ENCODE results near the gene ENG.
"Not testable (repeated sequence)": the region's sequence is repeated elsewhere in the genome, so short reads cannot be mapped to it uniquely, and the experiment has no call there.

ENG gene

DNA sequence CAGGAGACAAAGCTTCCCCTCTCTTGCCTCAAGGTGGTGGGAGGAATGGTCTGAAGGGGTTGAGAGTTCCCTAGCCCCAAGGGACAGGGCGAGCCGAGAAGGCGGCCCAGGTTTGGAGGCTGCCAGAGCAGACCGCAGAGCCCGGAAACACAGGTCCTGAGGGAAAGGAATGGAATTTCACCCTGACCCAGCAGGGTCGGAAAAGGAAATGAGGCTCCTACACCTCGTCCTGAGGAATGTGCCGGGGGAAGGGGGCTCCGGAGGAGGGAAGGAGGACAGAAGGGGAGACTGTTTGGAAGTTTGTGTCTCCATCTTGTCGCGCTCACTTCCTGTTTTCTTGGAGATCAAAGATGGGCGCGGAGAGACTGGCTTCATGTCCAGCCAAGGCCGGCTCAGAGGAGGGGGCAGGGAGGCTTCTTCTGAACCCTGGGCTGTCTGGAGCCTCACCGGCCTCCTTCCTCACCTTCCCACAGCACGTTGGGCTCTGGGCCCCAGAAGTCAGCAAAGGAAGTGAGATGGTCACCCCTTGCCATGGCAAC is 9.6 kb downstream of the ENG start:
- in situ Hi-C loops (cut with MboI; ENCODE audit: low sequenced_read_pairs, unreplicated experiment) = no loop called here
- TF ChIP-seq, protein P1, sequence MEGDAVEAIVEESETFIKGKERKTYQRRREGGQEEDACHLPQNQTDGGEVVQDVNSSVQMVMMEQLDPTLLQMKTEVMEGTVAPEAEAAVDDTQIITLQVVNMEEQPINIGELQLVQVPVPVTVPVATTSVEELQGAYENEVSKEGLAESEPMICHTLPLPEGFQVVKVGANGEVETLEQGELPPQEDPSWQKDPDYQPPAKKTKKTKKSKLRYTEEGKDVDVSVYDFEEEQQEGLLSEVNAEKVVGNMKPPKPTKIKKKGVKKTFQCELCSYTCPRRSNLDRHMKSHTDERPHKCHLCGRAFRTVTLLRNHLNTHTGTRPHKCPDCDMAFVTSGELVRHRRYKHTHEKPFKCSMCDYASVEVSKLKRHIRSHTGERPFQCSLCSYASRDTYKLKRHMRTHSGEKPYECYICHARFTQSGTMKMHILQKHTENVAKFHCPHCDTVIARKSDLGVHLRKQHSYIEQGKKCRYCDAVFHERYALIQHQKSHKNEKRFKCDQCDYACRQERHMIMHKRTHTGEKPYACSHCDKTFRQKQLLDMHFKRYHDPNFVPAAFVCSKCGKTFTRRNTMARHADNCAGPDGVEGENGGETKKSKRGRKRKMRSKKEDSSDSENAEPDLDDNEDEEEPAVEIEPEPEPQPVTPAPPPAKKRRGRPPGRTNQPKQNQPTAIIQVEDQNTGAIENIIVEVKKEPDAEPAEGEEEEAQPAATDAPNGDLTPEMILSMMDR (IDR thresholded peaks at IDR 0.05; ENCODE audit: borderline replicate concordance, control extremely low read depth, extremely low read depth, insufficient read depth, missing control alignments) = no peak
- DNase-seq (ENCODE audit: low spot score) = no peak

DNA sequence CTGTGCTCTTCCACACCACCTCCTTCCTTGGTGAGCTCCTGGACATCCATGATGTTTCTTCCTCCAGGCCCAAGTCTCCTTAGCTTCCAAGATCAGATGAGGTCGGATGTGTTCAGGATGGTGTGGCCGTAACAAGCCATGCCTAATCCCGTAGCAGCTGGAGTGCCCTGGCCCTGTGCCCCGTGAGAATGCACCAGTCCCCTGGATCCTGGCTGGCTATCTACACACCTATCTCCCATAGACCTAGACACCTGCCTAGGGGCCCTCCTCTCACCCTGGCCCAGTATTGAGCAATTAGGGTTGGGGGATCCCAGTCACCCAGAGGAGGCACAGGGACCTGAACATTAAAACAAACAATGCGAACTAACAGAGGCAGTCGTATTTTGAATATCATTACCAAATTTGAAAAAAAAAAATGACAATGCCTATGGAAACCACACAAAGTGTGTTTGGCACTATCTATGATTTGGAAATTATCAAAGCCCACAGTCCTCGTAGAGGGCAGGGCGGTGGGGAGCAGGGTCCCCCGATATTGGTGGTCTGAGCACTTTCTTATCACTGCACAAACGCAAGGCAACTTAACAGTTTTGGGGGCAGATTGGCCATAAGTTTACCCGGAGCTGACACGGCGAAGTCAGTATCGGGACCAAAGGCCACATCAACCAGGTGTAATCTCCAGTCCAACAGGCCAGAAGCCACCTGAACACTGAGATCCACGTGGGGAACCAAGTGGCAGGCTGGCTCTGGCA is 13.2 kb downstream of the ENG start:
- in situ Hi-C loops (cut with MboI; ENCODE audit: low sequenced_read_pairs, unreplicated experiment) = no loop called here
- DNase-seq (ENCODE audit: low spot score) = no peak
- TF ChIP-seq, protein P1 (IDR thresholded peaks at IDR 0.05; ENCODE audit: borderline replicate concordance, control extremely low read depth, extremely low read depth, insufficient read depth, missing control alignments) = no peak

DNA sequence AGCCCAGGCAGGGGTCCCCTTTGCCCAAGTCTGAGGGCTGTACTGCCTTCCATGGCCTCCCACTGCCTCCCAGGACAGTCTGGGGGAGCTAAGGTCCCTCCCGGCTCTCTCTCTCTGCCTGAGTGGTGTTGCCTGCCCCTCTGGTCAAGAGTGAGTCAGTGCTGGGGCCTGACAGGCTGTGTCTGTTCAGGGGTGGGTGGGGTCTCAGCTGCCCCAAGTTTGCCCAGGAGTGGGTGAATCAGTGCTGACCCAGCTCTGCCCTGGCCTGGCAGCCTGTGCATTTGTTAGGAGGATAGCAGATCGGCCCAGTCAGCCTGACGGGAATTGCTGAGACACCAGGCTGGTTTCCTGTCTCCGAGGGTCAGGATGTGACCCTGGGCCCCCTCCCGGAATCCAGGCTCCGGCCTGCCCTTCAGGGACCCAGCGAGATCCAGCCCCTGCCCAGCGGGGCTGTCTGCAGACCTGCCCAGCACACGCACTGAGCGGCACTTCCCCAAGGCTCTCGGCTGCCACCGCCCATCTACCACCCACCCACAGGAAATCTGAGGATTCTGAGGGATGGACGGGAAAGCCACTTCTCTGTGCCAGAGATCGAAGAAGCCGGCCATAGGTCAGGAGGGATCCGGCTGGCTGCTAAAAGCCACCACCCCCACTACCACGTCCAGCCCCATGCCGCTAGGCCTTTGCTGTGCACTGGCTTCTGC is 15.9 kb downstream of the ENG start:
- in situ Hi-C loops (cut with MboI; ENCODE audit: low sequenced_read_pairs, unreplicated experiment) = no loop called here
- DNase-seq (ENCODE audit: low spot score) = no peak

DNA sequence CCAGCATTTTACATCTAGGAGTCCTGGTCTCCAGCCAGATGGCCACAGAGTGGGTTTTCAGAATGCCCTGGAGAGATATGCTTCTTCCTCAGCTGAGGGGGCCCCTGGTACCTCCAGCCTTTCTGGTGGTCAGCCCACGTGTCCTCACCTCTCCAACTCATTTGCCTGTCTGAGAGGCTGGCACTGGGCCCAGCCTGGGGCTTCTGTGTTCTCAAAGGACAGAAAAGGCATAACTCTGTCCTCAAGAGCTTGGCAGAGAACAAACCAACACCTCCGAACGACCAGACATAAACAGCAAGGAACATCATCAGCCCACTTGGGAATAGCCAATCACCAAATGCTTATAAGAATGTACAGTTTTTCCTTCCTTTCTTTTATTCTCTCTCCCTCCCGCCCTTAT is 17.1 kb downstream of the ENG start:
- no peak for DNase-seq (ENCODE audit: low spot score)
- in situ Hi-C loops (cut with MboI; ENCODE audit: low sequenced_read_pairs, unreplicated experiment) = no loop called here
- TF ChIP-seq, protein P1 (IDR thresholded peaks at IDR 0.05; ENCODE audit: borderline replicate concordance, control extremely low read depth, extremely low read depth, insufficient read depth, missing control alignments) = no peak

More for the DNA sequence above, 15.9 kb downstream of the ENG start:
- TF ChIP-seq, protein P1 (IDR thresholded peaks at IDR 0.05; ENCODE audit: borderline replicate concordance, control extremely low read depth, extremely low read depth, insufficient read depth, missing control alignments) = no peak

DNA sequence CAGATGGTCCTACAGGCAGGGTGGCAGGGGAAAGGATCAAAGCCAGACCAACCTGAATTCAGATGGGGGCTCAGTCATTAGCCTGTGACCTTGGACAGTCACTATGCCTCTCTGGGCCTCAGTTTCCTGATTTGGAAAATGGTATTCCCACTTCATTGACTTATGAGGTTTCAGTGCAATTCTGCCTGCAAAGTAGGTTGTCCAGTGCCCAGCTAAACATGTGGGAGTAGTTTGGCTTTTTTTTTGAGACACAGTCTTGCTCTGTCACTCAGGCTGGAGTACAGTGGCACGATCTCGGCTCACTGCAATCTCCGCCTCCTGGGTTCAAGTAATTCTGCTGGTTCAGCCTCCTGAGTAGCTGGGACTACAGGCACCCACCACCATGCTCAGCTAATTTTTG is 17.9 kb downstream of the ENG start:
- in situ Hi-C loops (cut with MboI; ENCODE audit: low sequenced_read_pairs, unreplicated experiment); DNase-seq (ENCODE audit: low spot score): not testable (repeated sequence)

DNA sequence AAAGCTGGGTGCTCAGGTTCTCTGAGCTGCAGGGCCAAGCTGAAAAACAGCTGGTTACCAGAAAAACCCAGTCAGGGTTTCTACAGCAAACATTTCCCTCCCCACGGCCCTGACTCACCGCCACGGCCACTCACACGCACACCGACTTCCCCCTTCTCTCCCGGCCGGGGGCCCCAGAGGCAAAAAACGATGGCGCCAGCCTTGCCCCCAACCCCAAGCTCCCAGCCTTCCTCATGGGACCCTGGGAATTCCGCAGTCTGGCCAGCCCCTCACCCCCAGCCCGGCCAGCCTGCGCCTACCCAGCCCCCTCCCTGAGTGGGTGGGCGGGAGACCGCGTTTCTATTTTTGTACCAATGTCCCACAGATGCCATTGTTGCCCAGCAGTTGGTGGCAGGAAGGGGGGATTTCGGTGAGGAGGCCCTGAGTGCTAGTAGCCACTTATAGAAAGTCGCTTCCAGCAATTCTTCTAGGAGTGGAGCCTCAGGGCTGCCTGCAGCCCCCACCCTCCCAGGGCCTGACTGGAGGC is 18.4 kb downstream of the ENG start:
- TF ChIP-seq, protein P1 (IDR thresholded peaks at IDR 0.05; ENCODE audit: borderline replicate concordance, control extremely low read depth, extremely low read depth, insufficient read depth, missing control alignments) = no peak
- in situ Hi-C loops (cut with MboI; ENCODE audit: low sequenced_read_pairs, unreplicated experiment) = no loop called here
- no peak for DNase-seq (ENCODE audit: low spot score)

DNA sequence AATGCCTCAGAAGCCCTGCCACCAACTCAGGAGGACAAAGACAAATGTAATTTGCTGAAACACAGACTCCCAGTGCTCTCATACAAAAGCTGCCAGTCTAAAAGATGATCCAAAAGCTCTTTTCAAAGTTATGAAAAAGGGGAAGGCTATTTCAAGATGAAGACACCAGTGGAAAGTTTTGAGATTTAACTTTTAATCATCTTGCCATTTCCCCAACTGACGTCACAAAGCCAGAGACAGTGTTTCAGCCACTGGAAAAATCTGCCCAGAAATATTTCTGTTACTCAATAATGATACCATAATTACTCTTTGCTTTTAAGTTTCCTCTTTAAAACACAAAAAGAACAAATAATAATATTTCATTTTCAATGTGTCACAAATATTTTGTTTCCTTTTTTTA is 20.9 kb downstream of the ENG start:
- in situ Hi-C loops (cut with MboI; ENCODE audit: low sequenced_read_pairs, unreplicated experiment) = no loop called here
- DNase-seq (ENCODE audit: low spot score) = no peak
- TF ChIP-seq, protein P1 (IDR thresholded peaks at IDR 0.05; ENCODE audit: borderline replicate concordance, control extremely low read depth, extremely low read depth, insufficient read depth, missing control alignments) = no peak

Measured in GM13976 (cell line).